GM21576 (cell line): ENCODE data around the gene NIPAL4.
"Not testable (repeated sequence)": the region's sequence is repeated elsewhere in the genome, so short reads cannot be mapped to it uniquely, and the experiment has no call there.

Experiments used
- ATAC-seq: cut with Tn5 transposase; IDR thresholded peaks from one replicate; pipeline ENCODE4 v1.9.1; 2021; ENCODE audit warnings: mild to moderate bottlenecking, moderate library complexity; ENCODE audit not compliant: unreplicated experiment

The NIPAL4 gene

GRCh38 chr5:157481666-157482065 is 21.7 kb downstream of the NIPAL4 start:
- no peak for ATAC-seq

- ATAC-seq: not testable (repeated sequence)
Measured at GRCh38 chr5:157482702-157483101, 22.7 kb downstream of the NIPAL4 start.

GRCh38 chr5:157484768-157485167 is 24.8 kb downstream of the NIPAL4 start:
- no peak for ATAC-seq

GRCh38 chr5:157485340-157485739 is 25.3 kb downstream of the NIPAL4 start:
- no peak for ATAC-seq

GRCh38 chr5:157485811-157486210 is 25.8 kb downstream of the NIPAL4 start:
- ATAC-seq: peak; percentile 32

- peak; percentile 45 for ATAC-seq
Measured at GRCh38 chr5:157486221-157486681, 26.2 kb downstream of the NIPAL4 start.

GRCh38 chr5:157486861-157487260 is 26.8 kb downstream of the NIPAL4 start:
- peak; percentile 48 for ATAC-seq

GRCh38 chr5:157487358-157487757 is 27.3 kb downstream of the NIPAL4 start:
- peak; percentile 55 for ATAC-seq

GRCh38 chr5:157491471-157491995 is 31.5 kb downstream of the NIPAL4 start:
- ATAC-seq: no peak

- ATAC-seq: no peak
Measured at GRCh38 chr5:157492886-157493285, 32.9 kb downstream of the NIPAL4 start.

- ATAC-seq: no peak
Measured at GRCh38 chr5:157494178-157494832, 34.3 kb downstream of the NIPAL4 start.

- ATAC-seq: no peak
Measured at GRCh38 chr5:157496864-157497263, 36.9 kb downstream of the NIPAL4 start.

- no peak for ATAC-seq
Measured at GRCh38 chr5:157497875-157498611, 38.0 kb downstream of the NIPAL4 start.

- ATAC-seq: peak; percentile 82
Measured at GRCh38 chr5:157502143-157502647, 42.2 kb downstream of the NIPAL4 start.

- ATAC-seq: no peak
Measured at GRCh38 chr5:157504053-157504452, 44.0 kb downstream of the NIPAL4 start.

- ATAC-seq: no peak
Measured at GRCh38 chr5:157505496-157505895, 45.5 kb downstream of the NIPAL4 start.

GRCh38 chr5:157506066-157506590 is 46.1 kb downstream of the NIPAL4 start:
- no peak for ATAC-seq

- ATAC-seq: no peak
Measured at GRCh38 chr5:157506981-157507780, 47.2 kb downstream of the NIPAL4 start.

- ATAC-seq: no peak
Measured at GRCh38 chr5:157509093-157509492, 49.1 kb downstream of the NIPAL4 start.

GRCh38 chr5:157509587-157509986 is 49.6 kb downstream of the NIPAL4 start:
- ATAC-seq: no peak

- no peak for ATAC-seq
Measured at GRCh38 chr5:157510682-157511081, 50.7 kb downstream of the NIPAL4 start.
